Psoas muscle (tissue), 8 donors: ENCODE data around the gene VCAN. TPM values are rescaled to one million over a fixed set of nuclear protein-coding genes. Genes with fewer than 3 reads are reported as not detected.

Experiments
- ATAC-seq, 4 donors: fragments of 200-7000 bp; cut with Tn5 transposase; one replicate each; pipeline ENCODE4 v1.9.1; 2020; ENCODE audit warnings: moderate library complexity in 3 of 4, mild to moderate bottlenecking in 2 of 4
- DNase-seq, 2 donors: peaks; one replicate each; pipeline ENCODE4 v3.0.0-alpha.2; 2020
- H3K27ac ChIP-seq: fragments of 200-600 bp; one replicate; pipeline ENCODE4 v1.8.0; 2022
- H3K27me3 ChIP-seq, 3 donors: fragments of 200-600 bp in 1 of 3; one replicate each; pipeline versions ENCODE4 v1.6.1 to v1.8.0; 2013 to 2022; ENCODE audit warnings: low read length in 2 of 3, mild to moderate bottlenecking in 2 of 3, moderate library complexity in 1 of 3; ENCODE audit not compliant: insufficient read depth in 3 of 3
- H3K36me3 ChIP-seq, 2 donors: fragments of 200-600 bp in 1 of 2; one replicate each; pipeline versions ENCODE4 v1.6.1 to v1.8.0; 2013 to 2022; ENCODE audit warnings: low read depth in 1 of 2, mild to moderate bottlenecking in 1 of 2, moderate library complexity in 1 of 2; ENCODE audit not compliant: insufficient read depth in 1 of 2
- H3K4me1 ChIP-seq: fragments of 200-600 bp; one replicate; pipeline ENCODE4 v1.8.0; 2022
- H3K4me3 ChIP-seq: fragments of 200-600 bp; one replicate; pipeline ENCODE4 v1.8.0; 2022; ENCODE audit warnings: mild to moderate bottlenecking
- H3K9me3 ChIP-seq: fragments of 200-600 bp; one replicate; pipeline ENCODE4 v1.8.0; 2022
- WGBS, 3 donors: extraction: QIAGEN DNeasy Blood & Tissue Kit; methylation state at CpG; one replicate each; pipeline versions ENCODE4 v1.1.6 to v1.1.7; 2013; 5-methylcytosine and 5-hydroxymethylcytosine counted together
- intact Hi-C, 2 donors: fragments of 100-400 bp; cut with DNase I; formaldehyde crosslinking; loops; one replicate each; pipeline versions ENCODE4 v1.11.0 to v1.14.2; 2022
- polyA plus RNA-seq, 3 donors: library from polyadenylated mRNA; stranded (reverse); fragments of 200-250 nt; gene quantifications; one replicate each; pipeline ENCODE4 v1.2.3, GENCODE V29; 2013
- total RNA-seq, 4 donors: library from RNA; stranded (reverse); fragmentation: NEBNext Ultra II Directional in 2 of 4; extraction: Animal tissue kit (Norgen Biotek cat#: 25700) in 2 of 4; gene quantifications; one replicate each; pipeline versions ENCODE4 v1.2.1 to v1.2.4, GENCODE V29; 2021 to 2023
- TF ChIP-seq, protein P1 (sequence below): fragments of 200-600 bp; IDR thresholded peaks from one replicate; pipeline ENCODE4 v1.8.0; 2022; ENCODE audit warnings: antibody characterized with exemption
- donor health status: healthy with polysubstance abuse.
- donor health status: DM: no; HTN: no; CAD: no; lungs with moderate emphysema.
- donor health status: Bipolar disorder and iron deficiency.
- donor health status: healthy.
- donor health status: DM: yes; HTN: yes; CAD: no.
- donor health status: DM: no; HTN: no; CAD: no.
- donor health status: DM: no; HTN: no; CAD: no.
- donor health status: DM: yes; HTN: yes; CAD: no.

VCAN gene
- total and polyA plus RNA-seq, 7 donors = 2.7 to 26.1 (median 8.8) TPM

DNA sequence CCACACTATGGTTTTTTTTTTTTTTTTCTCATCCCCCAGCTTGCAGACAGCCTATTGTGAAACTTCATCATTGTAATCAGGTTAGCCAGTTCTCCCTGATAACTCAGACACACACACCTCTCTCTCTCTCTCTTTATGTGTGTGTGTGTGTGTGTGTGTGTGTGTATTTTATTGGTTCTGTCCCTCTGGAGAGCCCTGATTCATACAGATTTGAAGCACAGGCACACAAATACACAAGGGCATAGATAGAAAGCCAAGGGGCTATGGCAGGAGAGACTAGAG is 20.6 kb upstream of the VCAN start:
- no peak for ATAC-seq
- no peak for DNase-seq
- intact Hi-C loops = no loop called here
- no peaks in the 10 kb centered on the region for H3K27me3 ChIP-seq
- peaks cover 22% of the 10 kb centered on the region for H3K9me3 ChIP-seq
- TF ChIP-seq, protein P1, sequence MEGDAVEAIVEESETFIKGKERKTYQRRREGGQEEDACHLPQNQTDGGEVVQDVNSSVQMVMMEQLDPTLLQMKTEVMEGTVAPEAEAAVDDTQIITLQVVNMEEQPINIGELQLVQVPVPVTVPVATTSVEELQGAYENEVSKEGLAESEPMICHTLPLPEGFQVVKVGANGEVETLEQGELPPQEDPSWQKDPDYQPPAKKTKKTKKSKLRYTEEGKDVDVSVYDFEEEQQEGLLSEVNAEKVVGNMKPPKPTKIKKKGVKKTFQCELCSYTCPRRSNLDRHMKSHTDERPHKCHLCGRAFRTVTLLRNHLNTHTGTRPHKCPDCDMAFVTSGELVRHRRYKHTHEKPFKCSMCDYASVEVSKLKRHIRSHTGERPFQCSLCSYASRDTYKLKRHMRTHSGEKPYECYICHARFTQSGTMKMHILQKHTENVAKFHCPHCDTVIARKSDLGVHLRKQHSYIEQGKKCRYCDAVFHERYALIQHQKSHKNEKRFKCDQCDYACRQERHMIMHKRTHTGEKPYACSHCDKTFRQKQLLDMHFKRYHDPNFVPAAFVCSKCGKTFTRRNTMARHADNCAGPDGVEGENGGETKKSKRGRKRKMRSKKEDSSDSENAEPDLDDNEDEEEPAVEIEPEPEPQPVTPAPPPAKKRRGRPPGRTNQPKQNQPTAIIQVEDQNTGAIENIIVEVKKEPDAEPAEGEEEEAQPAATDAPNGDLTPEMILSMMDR = no peak
- H3K27ac ChIP-seq = no peak overlapping the region
- no peak overlapping the region for H3K4me3 ChIP-seq
- H3K4me1 ChIP-seq = no peaks in the 10 kb centered on the region
- no peaks in the 10 kb centered on the region for H3K36me3 ChIP-seq

GRCh38 chr5:83451955-83452354 is 19.6 kb upstream of the VCAN start:
- H3K9me3 ChIP-seq = peaks cover 24% of the 10 kb centered on the region
- no peak overlapping the region for H3K27ac ChIP-seq
- intact Hi-C loops = no loop called here
- DNase-seq = no peak
- no peaks in the 10 kb centered on the region for H3K4me1 ChIP-seq
- TF ChIP-seq, protein P1 = no peak
- ATAC-seq = no peak
- H3K27me3 ChIP-seq = no peaks in the 10 kb centered on the region
- no peak overlapping the region for H3K4me3 ChIP-seq
- H3K36me3 ChIP-seq = no peaks in the 10 kb centered on the region

- H3K27ac ChIP-seq = no peak overlapping the region
- intact Hi-C loops = no loop called here
- no peaks in the 10 kb centered on the region for H3K4me1 ChIP-seq
- DNase-seq (no peak), ATAC-seq (no peak)
- H3K27me3 ChIP-seq = no peaks in the 10 kb centered on the region
- H3K4me3 ChIP-seq = no peak overlapping the region
- TF ChIP-seq, protein P1 = no peak
- 73 to 83% (median 83%) methylated on average over 1 of the region's 1 CpG for WGBS, 3 donors
- H3K9me3 ChIP-seq = peaks cover 24% of the 10 kb centered on the region
- H3K36me3 ChIP-seq = no peaks in the 10 kb centered on the region
Observed at GRCh38 chr5:83453937-83454336, 17.6 kb upstream of the VCAN start.

DNA sequence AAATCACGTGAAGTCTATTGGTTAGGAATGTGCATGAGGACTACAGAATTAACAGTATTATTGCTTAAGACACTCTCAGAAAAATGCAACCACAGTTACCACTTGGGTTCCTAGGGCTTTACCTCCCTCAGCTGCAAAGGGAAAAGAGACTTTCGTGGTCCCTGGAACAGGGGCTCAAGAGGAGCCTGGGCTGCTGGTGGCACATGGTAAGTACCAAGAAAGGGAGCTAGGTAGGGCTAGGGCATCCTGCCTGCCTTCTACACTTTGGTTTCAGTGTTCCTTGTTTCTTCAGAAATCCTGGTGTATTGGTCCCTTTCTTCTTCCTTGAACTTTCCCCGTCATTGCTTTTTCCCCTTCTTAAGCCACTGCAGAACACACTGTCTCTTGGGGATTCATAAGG is 7.3 kb upstream of the VCAN start:
- WGBS, 3 donors = 71 to 77% (median 73%) methylated on average over 3 of the region's 3 CpGs
- Histone ChIP-seq H3K4me3 (no peak overlapping the region), H3K27me3 (peaks cover 0 to 11% (median 3%) of the 10 kb centered on the region in 3 donors), H3K27ac (no peak overlapping the region), H3K4me1 (no peaks in the 10 kb centered on the region), H3K9me3 (no peaks in the 10 kb centered on the region), H3K36me3 (no peaks in the 10 kb centered on the region)
- DNase-seq (no peak), ATAC-seq (no peak)
- intact Hi-C loops = no loop called here
- TF ChIP-seq, protein P1 = no peak

DNA sequence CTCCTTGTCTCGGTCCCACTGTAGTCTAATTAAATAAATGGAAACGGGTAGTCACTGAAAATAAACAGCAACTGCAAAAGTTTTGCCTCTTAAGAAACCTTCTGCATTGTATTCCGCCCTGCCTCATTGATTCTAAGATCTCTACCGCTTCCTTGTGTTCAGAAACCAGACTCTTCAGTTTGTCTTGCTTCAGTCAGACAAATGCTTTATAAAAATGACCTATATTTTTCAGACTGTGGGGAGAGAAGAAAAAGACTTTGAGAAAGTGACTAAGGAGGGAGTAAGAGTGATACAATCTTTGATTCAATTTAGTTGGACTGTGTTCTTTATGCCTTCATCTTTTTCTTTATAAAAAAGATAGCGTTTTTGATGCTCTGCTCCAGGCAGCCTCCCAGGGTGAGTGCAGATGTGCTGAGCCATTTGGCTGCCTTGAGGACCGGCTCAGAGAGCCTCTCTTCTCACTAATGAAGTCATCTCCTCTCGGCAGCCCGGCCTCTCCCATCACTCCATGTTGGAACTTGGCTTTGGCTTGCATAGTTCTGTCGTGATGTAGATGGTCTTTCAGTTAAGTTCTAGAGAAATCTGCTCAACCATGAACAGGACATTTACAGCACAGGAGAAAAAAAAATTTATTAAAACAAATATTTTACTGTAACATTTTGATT is 4.0 kb upstream of the VCAN start:
- intact Hi-C loops = no loop called here
- 28 to 35% (median 30%) methylated on average over 9 of the region's 9 CpGs for WGBS, 3 donors
- DNase-seq (peak; percentile 33 to 53), ATAC-seq (peak in 2 of 4 donors; percentile 39 to 43)
- peaks cover 0 to 40% (median 6%) of the 10 kb centered on the region in 3 donors for H3K27me3 ChIP-seq
- H3K36me3 ChIP-seq = no peaks in the 10 kb centered on the region
- TF ChIP-seq, protein P1 = no peak
- H3K4me1 ChIP-seq = peaks cover 4% of the 10 kb centered on the region
- no peaks in the 10 kb centered on the region for H3K9me3 ChIP-seq
- no peak overlapping the region for H3K4me3 ChIP-seq
- no peak overlapping the region for H3K27ac ChIP-seq
